Bronchial epithelial cell (primary cell): ENCODE data around the gene SHISA6. TPM values are rescaled to one million over a fixed set of nuclear protein-coding genes. Genes with fewer than 3 reads are reported as not detected.

Source experiments
- DNase-seq: peaks from one replicate; pipeline ENCODE4 v3.0.0-alpha.2; 2010; ENCODE audit warnings: low read depth
- FAIRE-seq: peaks from 2 replicates; lab custom pipeline; 2011; peaks lifted over from hg19 to GRCh38; lab: Jason Lieb, UNC
- H3K27me3 ChIP-seq: 2 replicates; pipeline ENCODE4 v1.5.1; 2011; ENCODE audit warnings: low read length; ENCODE audit not compliant: control insufficient read depth, insufficient read depth
- H3K36me3 ChIP-seq: 2 replicates; pipeline ENCODE4 v1.5.1; 2011; ENCODE audit warnings: low read length; ENCODE audit not compliant: control insufficient read depth, insufficient read depth
- H3K4me3 ChIP-seq: 2 replicates; pipeline ENCODE4 v1.5.1; 2011; ENCODE audit warnings: mild to moderate bottlenecking, low read depth, low read length, control low read depth
- CTCF ChIP-seq: IDR thresholded peaks from 2 replicates; pipeline ENCODE4 v1.5.1; 2011; ENCODE audit warnings: mild to moderate bottlenecking, moderate library complexity, low read length, control low read depth, inconsistent platforms; ENCODE audit not compliant: insufficient read depth, severe bottlenecking
- total RNA-seq: library from RNA; depleted of rRNA; stranded (reverse); fragments of >200 nt; gene quantifications from 2 replicates; pipeline ENCODE4 v1.2.1, GENCODE V29; 2014

SHISA6 gene
- total RNA-seq, 1 donor from 2014 or later, result not detected

GRCh38 chr17:11384131-11384530, 143.1 kb downstream of the SHISA6 start:
- FAIRE-seq (no peak), DNase-seq (no peak)
- H3K4me3 ChIP-seq, result no peak overlapping the region
- H3K36me3 ChIP-seq, result no peaks in the 10 kb centered on the region
- no peaks in the 10 kb centered on the region for H3K27me3 ChIP-seq
- TF ChIP-seq CTCF, result no peak

- Histone ChIP-seq H3K27me3 (no peaks in the 10 kb centered on the region), H3K36me3 (no peaks in the 10 kb centered on the region), H3K4me3 (no peak overlapping the region)
- TF ChIP-seq CTCF, result no peak
- no peak for FAIRE-seq
- DNase-seq, result no peak
Observed at GRCh38 chr17:11387610-11388009, 146.6 kb downstream of the SHISA6 start.

- DNase-seq, result no peak
- FAIRE-seq, result no peak
- Histone ChIP-seq H3K4me3 (no peak overlapping the region), H3K36me3 (no peaks in the 10 kb centered on the region), H3K27me3 (no peaks in the 10 kb centered on the region)
- TF ChIP-seq CTCF, result no peak
Observed at GRCh38 chr17:11388054-11388453, 147.0 kb downstream of the SHISA6 start.

DNA sequence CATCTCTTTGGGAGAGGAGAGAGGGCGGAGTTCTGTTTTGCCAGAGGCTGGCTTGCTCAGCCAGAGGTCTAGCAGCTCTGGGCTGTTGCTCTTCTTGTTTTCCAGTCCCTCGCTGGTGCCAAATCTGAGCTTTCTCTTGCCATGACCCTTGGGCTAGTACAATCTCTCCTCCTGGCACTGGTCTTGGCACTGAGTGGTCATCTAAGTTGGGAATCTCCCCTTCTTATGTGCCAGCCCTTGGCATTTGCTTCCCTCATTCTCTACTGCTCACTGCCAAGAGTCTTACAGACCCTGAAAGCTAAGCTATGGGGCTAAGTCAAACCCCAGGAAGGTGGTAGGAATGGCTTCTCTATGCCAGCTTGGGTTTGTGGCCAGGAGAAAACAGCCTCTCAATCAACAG, 148.6 kb downstream of the SHISA6 start:
- Histone ChIP-seq H3K36me3 (no peaks in the 10 kb centered on the region), H3K4me3 (no peak overlapping the region), H3K27me3 (no peaks in the 10 kb centered on the region)
- FAIRE-seq, result no peak
- TF ChIP-seq CTCF, result no peak
- no peak for DNase-seq

DNA sequence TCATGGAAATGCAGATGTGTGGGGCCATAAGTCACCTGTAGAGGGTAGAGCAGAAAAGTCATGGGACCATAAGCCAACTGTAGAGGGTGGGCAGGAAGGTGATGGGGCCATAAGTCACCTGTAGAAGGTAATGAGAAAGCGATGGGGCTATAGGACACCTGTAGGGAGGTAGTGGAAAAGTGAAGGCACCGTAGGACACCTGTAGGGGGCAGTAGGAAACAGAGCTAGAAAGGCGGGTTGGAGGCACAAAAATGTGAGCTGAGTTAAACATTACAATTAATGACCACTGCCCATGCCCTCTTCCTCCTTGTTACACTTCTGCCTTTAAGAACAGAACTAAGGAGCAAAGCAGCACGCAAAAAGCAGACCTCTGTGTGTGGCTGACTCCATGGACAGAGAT, 150.1 kb downstream of the SHISA6 start:
- FAIRE-seq (no peak), DNase-seq (no peak)
- Histone ChIP-seq H3K27me3 (no peaks in the 10 kb centered on the region), H3K36me3 (no peaks in the 10 kb centered on the region), H3K4me3 (no peak overlapping the region)
- no peak for TF ChIP-seq CTCF

DNA sequence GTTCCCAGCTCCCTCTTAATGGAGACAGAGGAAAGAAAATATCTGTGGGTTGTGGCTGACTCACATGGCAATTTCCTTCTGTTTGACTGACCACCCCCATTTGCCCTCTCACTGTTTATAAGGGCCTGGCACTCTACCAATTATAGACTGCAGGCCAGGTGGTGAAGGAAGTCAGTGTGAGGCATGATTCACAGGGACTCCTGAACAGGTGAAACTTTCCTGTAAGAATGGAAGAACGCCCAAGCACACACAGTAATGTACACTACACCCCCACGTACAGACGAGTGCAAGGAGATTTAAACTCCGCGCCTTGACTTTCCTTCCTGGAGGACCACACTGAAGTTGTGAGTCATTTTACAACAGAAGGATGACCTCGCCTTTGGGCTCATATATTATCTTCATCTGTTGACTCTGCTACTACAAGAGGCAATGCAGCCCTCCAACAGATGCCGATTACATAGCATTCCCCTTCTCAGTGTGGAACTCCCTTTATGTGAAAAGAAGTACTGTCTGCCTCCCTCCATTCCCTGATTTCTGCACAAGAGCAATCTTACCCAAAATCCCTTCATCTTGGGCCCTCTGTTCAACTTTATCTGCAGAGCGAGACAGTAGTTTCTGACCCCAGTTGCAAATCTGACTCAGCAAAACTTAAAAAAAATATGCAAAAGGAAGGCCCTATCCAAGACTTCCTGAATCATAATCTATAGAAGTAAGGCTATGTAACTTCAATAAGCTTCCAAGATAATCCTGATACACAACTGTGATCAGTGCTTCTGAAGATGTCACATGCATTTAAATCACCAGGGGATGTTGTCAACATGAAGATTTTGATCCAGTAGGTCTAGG, 163.6 kb downstream of the SHISA6 start:
- DNase-seq, result peak; percentile 20
- Histone ChIP-seq H3K4me3 (no peak overlapping the region), H3K36me3 (no peaks in the 10 kb centered on the region), H3K27me3 (no peaks in the 10 kb centered on the region)
- FAIRE-seq, result peak; percentile 88
- no peak for TF ChIP-seq CTCF
